Liver (tissue), 3 donors: Measurements from ENCODE around the gene ATP10B.

Experiments used
- FOXA2 ChIP-seq: IDR thresholded peaks from 2 replicates; pipeline ENCODE4 v1.6.1; 2016; ENCODE audit warnings: antibody characterized with exemption
- RAD21 ChIP-seq, 2 donors: IDR thresholded peaks; 2 replicates each; pipeline ENCODE4 v1.6.1; 2016; ENCODE audit warnings: antibody characterized with exemption in 2 of 2, mild to moderate bottlenecking in 2 of 2
- TF ChIP-seq, protein P1 (sequence below): IDR thresholded peaks from 2 replicates; pipeline ENCODE4 v1.6.1; 2016; ENCODE audit warnings: antibody characterized with exemption, mild to moderate bottlenecking
- TF ChIP-seq, protein P2 (sequence below): fragments of 150-350 bp; IDR thresholded peaks from 2 replicates; pipeline ENCODE4 v1.5.1; 2017; ENCODE audit warnings: improper control_type of control experiment, low read depth, low read length; ENCODE audit not compliant: missing input control
- donor health status: healthy.
- donor health status: healthy.

DNA sequence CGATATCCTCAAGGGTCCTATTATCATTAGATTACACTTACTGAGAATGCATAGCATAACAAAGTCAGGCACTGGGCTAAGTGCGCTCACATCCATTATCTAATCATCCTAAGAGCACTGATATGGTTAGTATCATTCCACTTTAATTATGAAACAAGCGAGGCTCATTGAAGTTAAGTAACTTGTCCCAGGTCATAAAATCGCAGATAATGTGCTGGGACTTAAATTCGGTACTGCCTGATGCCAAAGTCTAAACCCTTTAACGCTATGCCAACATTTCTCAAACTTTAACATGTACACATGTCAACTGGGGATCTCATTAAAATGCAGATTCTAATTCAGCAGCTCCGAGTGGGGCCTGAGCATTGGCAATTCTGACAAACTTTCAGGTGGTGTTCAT lies 225.7 kb downstream of the ATP10B start:
- TF ChIP-seq RAD21 (IDR thresholded peaks at IDR 0.05) = no peak
- TF ChIP-seq, protein P1, sequence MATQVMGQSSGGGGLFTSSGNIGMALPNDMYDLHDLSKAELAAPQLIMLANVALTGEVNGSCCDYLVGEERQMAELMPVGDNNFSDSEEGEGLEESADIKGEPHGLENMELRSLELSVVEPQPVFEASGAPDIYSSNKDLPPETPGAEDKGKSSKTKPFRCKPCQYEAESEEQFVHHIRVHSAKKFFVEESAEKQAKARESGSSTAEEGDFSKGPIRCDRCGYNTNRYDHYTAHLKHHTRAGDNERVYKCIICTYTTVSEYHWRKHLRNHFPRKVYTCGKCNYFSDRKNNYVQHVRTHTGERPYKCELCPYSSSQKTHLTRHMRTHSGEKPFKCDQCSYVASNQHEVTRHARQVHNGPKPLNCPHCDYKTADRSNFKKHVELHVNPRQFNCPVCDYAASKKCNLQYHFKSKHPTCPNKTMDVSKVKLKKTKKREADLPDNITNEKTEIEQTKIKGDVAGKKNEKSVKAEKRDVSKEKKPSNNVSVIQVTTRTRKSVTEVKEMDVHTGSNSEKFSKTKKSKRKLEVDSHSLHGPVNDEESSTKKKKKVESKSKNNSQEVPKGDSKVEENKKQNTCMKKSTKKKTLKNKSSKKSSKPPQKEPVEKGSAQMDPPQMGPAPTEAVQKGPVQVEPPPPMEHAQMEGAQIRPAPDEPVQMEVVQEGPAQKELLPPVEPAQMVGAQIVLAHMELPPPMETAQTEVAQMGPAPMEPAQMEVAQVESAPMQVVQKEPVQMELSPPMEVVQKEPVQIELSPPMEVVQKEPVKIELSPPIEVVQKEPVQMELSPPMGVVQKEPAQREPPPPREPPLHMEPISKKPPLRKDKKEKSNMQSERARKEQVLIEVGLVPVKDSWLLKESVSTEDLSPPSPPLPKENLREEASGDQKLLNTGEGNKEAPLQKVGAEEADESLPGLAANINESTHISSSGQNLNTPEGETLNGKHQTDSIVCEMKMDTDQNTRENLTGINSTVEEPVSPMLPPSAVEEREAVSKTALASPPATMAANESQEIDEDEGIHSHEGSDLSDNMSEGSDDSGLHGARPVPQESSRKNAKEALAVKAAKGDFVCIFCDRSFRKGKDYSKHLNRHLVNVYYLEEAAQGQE = no peak
- TF ChIP-seq, protein P2, sequence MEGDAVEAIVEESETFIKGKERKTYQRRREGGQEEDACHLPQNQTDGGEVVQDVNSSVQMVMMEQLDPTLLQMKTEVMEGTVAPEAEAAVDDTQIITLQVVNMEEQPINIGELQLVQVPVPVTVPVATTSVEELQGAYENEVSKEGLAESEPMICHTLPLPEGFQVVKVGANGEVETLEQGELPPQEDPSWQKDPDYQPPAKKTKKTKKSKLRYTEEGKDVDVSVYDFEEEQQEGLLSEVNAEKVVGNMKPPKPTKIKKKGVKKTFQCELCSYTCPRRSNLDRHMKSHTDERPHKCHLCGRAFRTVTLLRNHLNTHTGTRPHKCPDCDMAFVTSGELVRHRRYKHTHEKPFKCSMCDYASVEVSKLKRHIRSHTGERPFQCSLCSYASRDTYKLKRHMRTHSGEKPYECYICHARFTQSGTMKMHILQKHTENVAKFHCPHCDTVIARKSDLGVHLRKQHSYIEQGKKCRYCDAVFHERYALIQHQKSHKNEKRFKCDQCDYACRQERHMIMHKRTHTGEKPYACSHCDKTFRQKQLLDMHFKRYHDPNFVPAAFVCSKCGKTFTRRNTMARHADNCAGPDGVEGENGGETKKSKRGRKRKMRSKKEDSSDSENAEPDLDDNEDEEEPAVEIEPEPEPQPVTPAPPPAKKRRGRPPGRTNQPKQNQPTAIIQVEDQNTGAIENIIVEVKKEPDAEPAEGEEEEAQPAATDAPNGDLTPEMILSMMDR = no peak
- no peak for TF ChIP-seq FOXA2
